ENCODE data around the gene SMC6.

Gene SMC6

GRCh38 chr2:17658251-17658843, 95.3 kb downstream of the SMC6 start:
- Histone ChIP-seq H3K36me3 (ENCODE audit: control insufficient read depth, insufficient read depth, low read length) (no peaks in the 10 kb centered on the region), H3K9ac (ENCODE audit: low read length) (no peak overlapping the region), H3K27me3 (ENCODE audit: control insufficient read depth, insufficient read depth, low read length) (no peaks in the 10 kb centered on the region), H3K9me3 (ENCODE audit: control insufficient read depth, low read length) (no peaks in the 10 kb centered on the region), H3K4me3 (ENCODE audit: low read length) (no peak overlapping the region), H3K4me1 (ENCODE audit: control insufficient read depth, insufficient read depth, low read length) (no peaks in the 10 kb centered on the region)

- no peaks in the 10 kb centered on the region for H3K9me3 ChIP-seq (ENCODE audit: control insufficient read depth, low read length)
- no peaks in the 10 kb centered on the region for H3K4me1 ChIP-seq (ENCODE audit: control insufficient read depth, insufficient read depth, low read length)
- H3K36me3 ChIP-seq (ENCODE audit: control insufficient read depth, insufficient read depth, low read length), result no peaks in the 10 kb centered on the region
- no peak overlapping the region for H3K9ac ChIP-seq (ENCODE audit: low read length)
- no peak overlapping the region for H3K4me3 ChIP-seq (ENCODE audit: low read length)
- H3K27me3 ChIP-seq (ENCODE audit: control insufficient read depth, insufficient read depth, low read length), result no peaks in the 10 kb centered on the region
These were observed 95.9 kb downstream of the SMC6 start for GRCh38 chr2:17657759-17658158.

- Histone ChIP-seq H3K9ac (ENCODE audit: low read length) (no peak overlapping the region), H3K9me3 (ENCODE audit: control insufficient read depth, low read length) (no peaks in the 10 kb centered on the region), H3K36me3 (ENCODE audit: control insufficient read depth, insufficient read depth, low read length) (no peaks in the 10 kb centered on the region), H3K4me3 (ENCODE audit: low read length) (no peak overlapping the region), H3K4me1 (ENCODE audit: control insufficient read depth, insufficient read depth, low read length) (no peaks in the 10 kb centered on the region), H3K27me3 (ENCODE audit: control insufficient read depth, insufficient read depth, low read length) (no peaks in the 10 kb centered on the region)
These were observed 100.8 kb downstream of the SMC6 start for GRCh38 chr2:17652681-17653394.

GRCh38 chr2:17649026-17649425, 104.6 kb downstream of the SMC6 start:
- H3K9me3 ChIP-seq (ENCODE audit: control insufficient read depth, low read length), result no peaks in the 10 kb centered on the region
- no peak overlapping the region for H3K4me3 ChIP-seq (ENCODE audit: low read length)
- no peaks in the 10 kb centered on the region for H3K36me3 ChIP-seq (ENCODE audit: control insufficient read depth, insufficient read depth, low read length)
- no peak overlapping the region for H3K9ac ChIP-seq (ENCODE audit: low read length)
- no peaks in the 10 kb centered on the region for H3K27me3 ChIP-seq (ENCODE audit: control insufficient read depth, insufficient read depth, low read length)
- peaks cover 10% of the 10 kb centered on the region for H3K4me1 ChIP-seq (ENCODE audit: control insufficient read depth, insufficient read depth, low read length)

GRCh38 chr2:17648581-17648980, 105.0 kb downstream of the SMC6 start:
- peaks cover 11% of the 10 kb centered on the region for H3K4me1 ChIP-seq (ENCODE audit: control insufficient read depth, insufficient read depth, low read length)
- no peaks in the 10 kb centered on the region for H3K27me3 ChIP-seq (ENCODE audit: control insufficient read depth, insufficient read depth, low read length)
- H3K4me3 ChIP-seq (ENCODE audit: low read length), result no peak overlapping the region
- no peaks in the 10 kb centered on the region for H3K9me3 ChIP-seq (ENCODE audit: control insufficient read depth, low read length)
- no peaks in the 10 kb centered on the region for H3K36me3 ChIP-seq (ENCODE audit: control insufficient read depth, insufficient read depth, low read length)
- H3K9ac ChIP-seq (ENCODE audit: low read length), result no peak overlapping the region

- Histone ChIP-seq H3K27me3 (ENCODE audit: control insufficient read depth, insufficient read depth, low read length) (no peaks in the 10 kb centered on the region), H3K9ac (ENCODE audit: low read length) (no peak overlapping the region), H3K9me3 (ENCODE audit: control insufficient read depth, low read length) (no peaks in the 10 kb centered on the region), H3K36me3 (ENCODE audit: control insufficient read depth, insufficient read depth, low read length) (no peaks in the 10 kb centered on the region), H3K4me3 (ENCODE audit: low read length) (no peak overlapping the region), H3K4me1 (ENCODE audit: control insufficient read depth, insufficient read depth, low read length) (peaks cover 21% of the 10 kb centered on the region)
These were observed 106.5 kb downstream of the SMC6 start for GRCh38 chr2:17646838-17647701.

GRCh38 chr2:17646081-17646554, 107.5 kb downstream of the SMC6 start:
- no peaks in the 10 kb centered on the region for H3K27me3 ChIP-seq (ENCODE audit: control insufficient read depth, insufficient read depth, low read length)
- H3K4me1 ChIP-seq (ENCODE audit: control insufficient read depth, insufficient read depth, low read length), result peaks cover 21% of the 10 kb centered on the region
- H3K9me3 ChIP-seq (ENCODE audit: control insufficient read depth, low read length), result no peaks in the 10 kb centered on the region
- no peak overlapping the region for H3K9ac ChIP-seq (ENCODE audit: low read length)
- no peak overlapping the region for H3K4me3 ChIP-seq (ENCODE audit: low read length)
- no peaks in the 10 kb centered on the region for H3K36me3 ChIP-seq (ENCODE audit: control insufficient read depth, insufficient read depth, low read length)

GRCh38 chr2:17644997-17645720, 108.5 kb downstream of the SMC6 start:
- Histone ChIP-seq H3K36me3 (ENCODE audit: control insufficient read depth, insufficient read depth, low read length) (no peaks in the 10 kb centered on the region), H3K9me3 (ENCODE audit: control insufficient read depth, low read length) (no peaks in the 10 kb centered on the region), H3K9ac (ENCODE audit: low read length) (no peak overlapping the region), H3K27me3 (ENCODE audit: control insufficient read depth, insufficient read depth, low read length) (no peaks in the 10 kb centered on the region), H3K4me1 (ENCODE audit: control insufficient read depth, insufficient read depth, low read length) (peaks cover 21% of the 10 kb centered on the region), H3K4me3 (ENCODE audit: low read length) (no peak overlapping the region)

- H3K4me1 ChIP-seq (ENCODE audit: control insufficient read depth, insufficient read depth, low read length), result peaks cover 21% of the 10 kb centered on the region
- H3K4me3 ChIP-seq (ENCODE audit: low read length), result no peak overlapping the region
- no peak overlapping the region for H3K9ac ChIP-seq (ENCODE audit: low read length)
- H3K27me3 ChIP-seq (ENCODE audit: control insufficient read depth, insufficient read depth, low read length), result no peaks in the 10 kb centered on the region
- H3K9me3 ChIP-seq (ENCODE audit: control insufficient read depth, low read length), result no peaks in the 10 kb centered on the region
- no peaks in the 10 kb centered on the region for H3K36me3 ChIP-seq (ENCODE audit: control insufficient read depth, insufficient read depth, low read length)
These were observed 110.5 kb downstream of the SMC6 start for GRCh38 chr2:17643031-17643615.

- Histone ChIP-seq H3K9ac (ENCODE audit: low read length) (no peak overlapping the region), H3K9me3 (ENCODE audit: control insufficient read depth, low read length) (no peaks in the 10 kb centered on the region), H3K4me1 (ENCODE audit: control insufficient read depth, insufficient read depth, low read length) (peaks cover 15% of the 10 kb centered on the region), H3K36me3 (ENCODE audit: control insufficient read depth, insufficient read depth, low read length) (no peaks in the 10 kb centered on the region), H3K27me3 (ENCODE audit: control insufficient read depth, insufficient read depth, low read length) (no peaks in the 10 kb centered on the region), H3K4me3 (ENCODE audit: low read length) (no peak overlapping the region)
These were observed 113.2 kb downstream of the SMC6 start for GRCh38 chr2:17640406-17640805.

GRCh38 chr2:17638196-17638743, 115.3 kb downstream of the SMC6 start:
- Histone ChIP-seq H3K9me3 (ENCODE audit: control insufficient read depth, low read length) (no peaks in the 10 kb centered on the region), H3K9ac (ENCODE audit: low read length) (no peak overlapping the region), H3K4me1 (ENCODE audit: control insufficient read depth, insufficient read depth, low read length) (peaks cover 7% of the 10 kb centered on the region), H3K36me3 (ENCODE audit: control insufficient read depth, insufficient read depth, low read length) (no peaks in the 10 kb centered on the region), H3K27me3 (ENCODE audit: control insufficient read depth, insufficient read depth, low read length) (no peaks in the 10 kb centered on the region), H3K4me3 (ENCODE audit: low read length) (no peak overlapping the region)

Data from mucosa of stomach (tissue), 1 donor.